HL-60 (cell line): Measurements from ENCODE around the gene RPL3.
A peak's percentile ranks its signal among the peaks of the same experiment; 100 is the strongest.

ENCODE experiments used
- POLR2AphosphoS5 ChIP-seq: IDR thresholded peaks from 2 replicates; pipeline ENCODE4 v1.6.1; 2012; ENCODE audit warnings: low read depth
- TF ChIP-seq, protein P1 (sequence below): IDR thresholded peaks from one replicate; pipeline ENCODE4 v1.5.1; 2011; ENCODE audit warnings: low read length, control low read depth, inconsistent platforms; ENCODE audit not compliant: insufficient read depth

- TF ChIP-seq, protein P1, sequence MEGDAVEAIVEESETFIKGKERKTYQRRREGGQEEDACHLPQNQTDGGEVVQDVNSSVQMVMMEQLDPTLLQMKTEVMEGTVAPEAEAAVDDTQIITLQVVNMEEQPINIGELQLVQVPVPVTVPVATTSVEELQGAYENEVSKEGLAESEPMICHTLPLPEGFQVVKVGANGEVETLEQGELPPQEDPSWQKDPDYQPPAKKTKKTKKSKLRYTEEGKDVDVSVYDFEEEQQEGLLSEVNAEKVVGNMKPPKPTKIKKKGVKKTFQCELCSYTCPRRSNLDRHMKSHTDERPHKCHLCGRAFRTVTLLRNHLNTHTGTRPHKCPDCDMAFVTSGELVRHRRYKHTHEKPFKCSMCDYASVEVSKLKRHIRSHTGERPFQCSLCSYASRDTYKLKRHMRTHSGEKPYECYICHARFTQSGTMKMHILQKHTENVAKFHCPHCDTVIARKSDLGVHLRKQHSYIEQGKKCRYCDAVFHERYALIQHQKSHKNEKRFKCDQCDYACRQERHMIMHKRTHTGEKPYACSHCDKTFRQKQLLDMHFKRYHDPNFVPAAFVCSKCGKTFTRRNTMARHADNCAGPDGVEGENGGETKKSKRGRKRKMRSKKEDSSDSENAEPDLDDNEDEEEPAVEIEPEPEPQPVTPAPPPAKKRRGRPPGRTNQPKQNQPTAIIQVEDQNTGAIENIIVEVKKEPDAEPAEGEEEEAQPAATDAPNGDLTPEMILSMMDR: no peak
- peak; percentile 92 for TF ChIP-seq POLR2AphosphoS5
These were observed 7.6 kb downstream of the RPL3 start for GRCh38 chr22:39311592-39312400.
